SU-DHL-6 (cell line): ENCODE data around the gene MBTPS2.
A peak's percentile ranks its signal among the peaks of the same experiment; 100 is the strongest.

ENCODE experiments used
- H2AFZ ChIP-seq: fragments of 200-600 bp; sonication (generic); 2 replicates; pipeline ENCODE4 v1.6.1; 2014; ENCODE audit warnings: low read depth, mild to moderate bottlenecking, moderate library complexity, mixed read lengths, antibody characterized with exemption, low read length; ENCODE audit not compliant: severe bottlenecking
- H3F3A ChIP-seq: fragments of 200-600 bp; shearing (Covaris generic); 2 replicates; pipeline ENCODE4 v1.6.0; 2016; ENCODE audit warnings: antibody characterized with exemption, mild to moderate bottlenecking; ENCODE audit not compliant: insufficient read depth
- H3K27ac ChIP-seq: fragments of 200-600 bp; sonication (generic); 2 replicates; pipeline ENCODE4 v1.5.1; 2016; ENCODE audit warnings: low read depth, mild to moderate bottlenecking, low read length, moderate library complexity, mixed read lengths
- H3K27me3 ChIP-seq: fragments of 200-600 bp; sonication (generic), shearing (Covaris generic); 2 replicates; pipeline ENCODE4 v1.6.0; 2014; ENCODE audit warnings: mild to moderate bottlenecking, low read length
- H3K36me3 ChIP-seq: fragments of 200-600 bp; sonication (generic); 2 replicates; pipeline ENCODE4 v1.6.1; 2014; ENCODE audit warnings: mild to moderate bottlenecking, low read length, mixed read lengths
- H3K4me2 ChIP-seq: fragments of 300-600, 200-600 bp; shearing (Covaris generic), sonication (generic); 2 replicates; pipeline ENCODE4 v1.6.0; 2014; ENCODE audit warnings: low read length, low read depth, mild to moderate bottlenecking; ENCODE audit not compliant: poor library complexity, severe bottlenecking
- H3K4me3 ChIP-seq: fragments of 200-600 bp; sonication (generic); 2 replicates; pipeline ENCODE4 v1.5.1; 2014; ENCODE audit warnings: antibody characterized with exemption, low read length, mild to moderate bottlenecking, mixed read lengths; ENCODE audit not compliant: insufficient read depth, poor library complexity, severe bottlenecking
- H3K79me2 ChIP-seq: fragments of 200-600 bp; sonication (generic); 2 replicates; pipeline ENCODE4 v1.6.1; 2014; ENCODE audit warnings: mild to moderate bottlenecking, low read length, moderate library complexity; ENCODE audit not compliant: insufficient read depth
- H3K9ac ChIP-seq: fragments of 200-600 bp; sonication (generic); 2 replicates; pipeline ENCODE4 v1.7.0; 2014; ENCODE audit warnings: mild to moderate bottlenecking, low read length
- H3K9me2 ChIP-seq: fragments of 200-600 bp; sonication (generic); replicated peaks from 2 replicates; pipeline ENCODE4 v1.6.1; 2014; ENCODE audit warnings: low read length; ENCODE audit not compliant: insufficient read depth
- H3K9me3 ChIP-seq: fragments of 200-600 bp; sonication (generic); 2 replicates; pipeline ENCODE4 v1.6.1; 2014; ENCODE audit warnings: low read length, mixed read lengths; ENCODE audit not compliant: insufficient read depth
- H4K20me1 ChIP-seq: fragments of 200-600 bp; sonication (generic); 2 replicates; pipeline ENCODE4 v1.6.1; 2014; ENCODE audit warnings: low read depth, mild to moderate bottlenecking, antibody characterized with exemption, low read length, moderate library complexity, mixed read lengths
- EZH2phosphoT487 ChIP-seq: fragments of 200-600 bp; sonication (generic), shearing (Covaris generic); conservative IDR thresholded peaks from 2 replicates; pipeline ENCODE4 v1.6.1; 2018; ENCODE audit warnings: mild to moderate bottlenecking, antibody characterized with exemption, low read length, moderate library complexity, mixed read lengths
- TF ChIP-seq, protein P1 (sequence below): fragments of 200-600 bp; sonication (generic); IDR thresholded peaks from one replicate; pipeline ENCODE4 v1.5.1; 2017; ENCODE audit warnings: antibody characterized with exemption, mild to moderate bottlenecking, low read length, moderate library complexity; ENCODE audit not compliant: insufficient read depth, poor library complexity, severe bottlenecking

MBTPS2 gene

GRCh38 chrX:21839334-21840192 is at the start of gene MBTPS2:
Gene MBTPS2 (plus strand): TSS chrX:21839617. CDS start chrX:21839735, 118 bp downstream.
- Histone ChIP-seq H3K79me2 (0 out of 2 replicates have a peak, but pooled peaks cover 6% of the 10 kb centered on the region), H3K4me2 (peak within 1 kb of the TSS; percentile 70), H3K9ac (peak within 1 kb of the TSS; percentile 88), H4K20me1 (no peaks in the 10 kb centered on the region), H3K9me2 (no peaks in the 10 kb centered on the region), H3K27me3 (no peaks in the 10 kb centered on the region), H3K36me3 (no peaks in the 10 kb centered on the region), H3F3A (no peaks in the 10 kb centered on the region), H3K27ac (0 out of 2 replicates have a peak within 1 kb of the TSS, but pooled peaks have one; percentile 19), H3K9me3 (no peaks in the 10 kb centered on the region), H3K4me3 (peak within 1 kb of the TSS; percentile 72), H2AFZ (peak within 1 kb of the TSS; percentile 93)
- TF ChIP-seq, protein P1, sequence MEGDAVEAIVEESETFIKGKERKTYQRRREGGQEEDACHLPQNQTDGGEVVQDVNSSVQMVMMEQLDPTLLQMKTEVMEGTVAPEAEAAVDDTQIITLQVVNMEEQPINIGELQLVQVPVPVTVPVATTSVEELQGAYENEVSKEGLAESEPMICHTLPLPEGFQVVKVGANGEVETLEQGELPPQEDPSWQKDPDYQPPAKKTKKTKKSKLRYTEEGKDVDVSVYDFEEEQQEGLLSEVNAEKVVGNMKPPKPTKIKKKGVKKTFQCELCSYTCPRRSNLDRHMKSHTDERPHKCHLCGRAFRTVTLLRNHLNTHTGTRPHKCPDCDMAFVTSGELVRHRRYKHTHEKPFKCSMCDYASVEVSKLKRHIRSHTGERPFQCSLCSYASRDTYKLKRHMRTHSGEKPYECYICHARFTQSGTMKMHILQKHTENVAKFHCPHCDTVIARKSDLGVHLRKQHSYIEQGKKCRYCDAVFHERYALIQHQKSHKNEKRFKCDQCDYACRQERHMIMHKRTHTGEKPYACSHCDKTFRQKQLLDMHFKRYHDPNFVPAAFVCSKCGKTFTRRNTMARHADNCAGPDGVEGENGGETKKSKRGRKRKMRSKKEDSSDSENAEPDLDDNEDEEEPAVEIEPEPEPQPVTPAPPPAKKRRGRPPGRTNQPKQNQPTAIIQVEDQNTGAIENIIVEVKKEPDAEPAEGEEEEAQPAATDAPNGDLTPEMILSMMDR: no peak
- no peak for TF ChIP-seq EZH2phosphoT487

DNA sequence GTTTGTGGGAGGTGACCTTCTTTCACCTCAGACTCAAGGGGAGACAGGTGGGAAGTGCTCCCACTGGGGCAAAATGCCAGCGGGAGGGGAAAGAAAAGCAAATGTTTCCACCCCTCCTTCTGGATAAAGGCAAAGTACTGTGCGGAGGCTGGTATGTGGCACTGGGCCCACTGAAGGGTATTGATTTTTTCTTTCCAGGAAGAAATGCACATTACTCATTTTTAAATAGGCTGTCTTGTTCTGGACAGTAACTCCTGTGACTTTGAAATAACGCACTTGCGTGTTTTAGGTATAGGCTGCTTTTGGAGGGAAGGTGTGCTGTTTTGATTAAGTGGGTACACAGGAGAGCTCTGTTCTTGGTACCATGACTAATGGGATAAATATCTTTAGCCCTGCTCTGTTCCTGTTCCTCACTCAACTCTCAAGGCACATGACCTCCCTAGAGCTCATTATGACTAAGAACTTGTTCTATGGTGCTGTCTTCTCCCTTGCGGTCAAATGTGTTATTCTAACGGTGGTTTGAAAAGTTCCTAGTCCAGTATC is 40.7 kb upstream of the MBTPS2 start:
- H2AFZ ChIP-seq: no peak overlapping the region
- H3K27ac ChIP-seq: no peak overlapping the region
- no peak overlapping the region for H3K4me3 ChIP-seq
- H3K9me3 ChIP-seq: no peaks in the 10 kb centered on the region
- H4K20me1 ChIP-seq: no peaks in the 10 kb centered on the region
- no peaks in the 10 kb centered on the region for H3K79me2 ChIP-seq
- H3F3A ChIP-seq: no peaks in the 10 kb centered on the region
- H3K36me3 ChIP-seq: no peaks in the 10 kb centered on the region
- no peak overlapping the region for H3K9ac ChIP-seq
- H3K27me3 ChIP-seq: no peaks in the 10 kb centered on the region
- H3K9me2 ChIP-seq: no peaks in the 10 kb centered on the region
- no peak overlapping the region for H3K4me2 ChIP-seq
- TF ChIP-seq EZH2phosphoT487: no peak
- TF ChIP-seq, protein P1: no peak

- no peaks in the 10 kb centered on the region for H3K36me3 ChIP-seq
- no peak overlapping the region for H3K9ac ChIP-seq
- H3K27ac ChIP-seq: no peak overlapping the region
- no peaks in the 10 kb centered on the region for H3K79me2 ChIP-seq
- TF ChIP-seq EZH2phosphoT487: no peak
- TF ChIP-seq, protein P1: no peak
- no peaks in the 10 kb centered on the region for H4K20me1 ChIP-seq
- H3F3A ChIP-seq: no peaks in the 10 kb centered on the region
- H3K27me3 ChIP-seq: no peaks in the 10 kb centered on the region
- H3K9me2 ChIP-seq: no peaks in the 10 kb centered on the region
- H2AFZ ChIP-seq: no peak overlapping the region
- H3K9me3 ChIP-seq: no peaks in the 10 kb centered on the region
- no peak overlapping the region for H3K4me3 ChIP-seq
- H3K4me2 ChIP-seq: no peak overlapping the region
Observed at GRCh38 chrX:21799767-21800166, 39.6 kb upstream of the MBTPS2 start.
